ENCODE measurements around the gene CFAP74. TPM values are rescaled to one million over a fixed set of nuclear protein-coding genes. Genes with fewer than 3 reads are reported as not detected.
A peak's percentile ranks its signal among the peaks of the same experiment; 100 is the strongest.

Gene CFAP74
- total RNA-seq, 1 experiment from 2014 or later, result not detected

DNA sequence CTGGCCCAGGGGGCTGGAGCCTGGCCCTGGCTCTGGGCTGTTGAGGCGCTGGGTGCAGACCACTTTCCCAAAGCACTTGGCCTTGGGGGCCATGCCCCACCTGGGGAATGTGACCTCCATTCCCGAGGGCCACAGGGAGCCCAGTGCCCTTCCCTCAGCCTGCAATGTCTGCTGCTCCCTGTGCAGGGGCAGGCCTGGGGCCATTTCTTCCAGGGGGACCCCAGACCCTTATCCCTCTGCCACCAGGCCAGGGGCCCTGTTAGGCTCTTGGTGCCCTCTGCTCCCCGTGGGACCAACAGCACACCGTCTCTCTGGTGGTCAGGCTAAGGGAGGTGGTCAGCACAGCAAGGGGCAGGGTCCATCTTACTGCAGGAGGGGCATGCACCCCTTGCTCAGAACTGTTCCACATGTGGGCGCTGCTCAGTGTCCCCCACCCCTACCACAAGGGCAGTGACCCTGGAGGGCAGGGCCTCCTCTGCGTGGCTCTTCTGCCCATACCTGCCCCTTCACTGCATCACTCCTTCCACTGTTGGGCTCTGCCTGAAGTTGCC, 83.5 kb downstream of the CFAP74 start:
- Mint-ChIP-seq H3K4me3 (ENCODE audit: low read depth, unreplicated experiment) (peak overlapping the region; percentile 67), H3K27ac (ENCODE audit: unreplicated experiment) (no peak overlapping the region), H3K4me1 (ENCODE audit: low read depth, unreplicated experiment) (no peaks in the 10 kb centered on the region), H3K9me3 (ENCODE audit: low read depth, unreplicated experiment) (no peaks in the 10 kb centered on the region), H3K36me3 (ENCODE audit: insufficient read depth, unreplicated experiment) (peaks cover 14% of the 10 kb centered on the region), H3K27me3 (ENCODE audit: unreplicated experiment) (peaks cover 12% of the 10 kb centered on the region)
- CTCF ChIA-PET, result no interaction called here
- intact Hi-C loops (cut with micrococcal nuclease; ENCODE audit: unreplicated experiment), result no loop called here
- no TSS peak for BruUV-seq (replicated peaks)
- no peak for DNase-seq
- TF ChIP-seq, protein P1, sequence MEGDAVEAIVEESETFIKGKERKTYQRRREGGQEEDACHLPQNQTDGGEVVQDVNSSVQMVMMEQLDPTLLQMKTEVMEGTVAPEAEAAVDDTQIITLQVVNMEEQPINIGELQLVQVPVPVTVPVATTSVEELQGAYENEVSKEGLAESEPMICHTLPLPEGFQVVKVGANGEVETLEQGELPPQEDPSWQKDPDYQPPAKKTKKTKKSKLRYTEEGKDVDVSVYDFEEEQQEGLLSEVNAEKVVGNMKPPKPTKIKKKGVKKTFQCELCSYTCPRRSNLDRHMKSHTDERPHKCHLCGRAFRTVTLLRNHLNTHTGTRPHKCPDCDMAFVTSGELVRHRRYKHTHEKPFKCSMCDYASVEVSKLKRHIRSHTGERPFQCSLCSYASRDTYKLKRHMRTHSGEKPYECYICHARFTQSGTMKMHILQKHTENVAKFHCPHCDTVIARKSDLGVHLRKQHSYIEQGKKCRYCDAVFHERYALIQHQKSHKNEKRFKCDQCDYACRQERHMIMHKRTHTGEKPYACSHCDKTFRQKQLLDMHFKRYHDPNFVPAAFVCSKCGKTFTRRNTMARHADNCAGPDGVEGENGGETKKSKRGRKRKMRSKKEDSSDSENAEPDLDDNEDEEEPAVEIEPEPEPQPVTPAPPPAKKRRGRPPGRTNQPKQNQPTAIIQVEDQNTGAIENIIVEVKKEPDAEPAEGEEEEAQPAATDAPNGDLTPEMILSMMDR (IDR thresholded peaks at IDR 0.05; ENCODE audit: unreplicated experiment), result no peak

DNA sequence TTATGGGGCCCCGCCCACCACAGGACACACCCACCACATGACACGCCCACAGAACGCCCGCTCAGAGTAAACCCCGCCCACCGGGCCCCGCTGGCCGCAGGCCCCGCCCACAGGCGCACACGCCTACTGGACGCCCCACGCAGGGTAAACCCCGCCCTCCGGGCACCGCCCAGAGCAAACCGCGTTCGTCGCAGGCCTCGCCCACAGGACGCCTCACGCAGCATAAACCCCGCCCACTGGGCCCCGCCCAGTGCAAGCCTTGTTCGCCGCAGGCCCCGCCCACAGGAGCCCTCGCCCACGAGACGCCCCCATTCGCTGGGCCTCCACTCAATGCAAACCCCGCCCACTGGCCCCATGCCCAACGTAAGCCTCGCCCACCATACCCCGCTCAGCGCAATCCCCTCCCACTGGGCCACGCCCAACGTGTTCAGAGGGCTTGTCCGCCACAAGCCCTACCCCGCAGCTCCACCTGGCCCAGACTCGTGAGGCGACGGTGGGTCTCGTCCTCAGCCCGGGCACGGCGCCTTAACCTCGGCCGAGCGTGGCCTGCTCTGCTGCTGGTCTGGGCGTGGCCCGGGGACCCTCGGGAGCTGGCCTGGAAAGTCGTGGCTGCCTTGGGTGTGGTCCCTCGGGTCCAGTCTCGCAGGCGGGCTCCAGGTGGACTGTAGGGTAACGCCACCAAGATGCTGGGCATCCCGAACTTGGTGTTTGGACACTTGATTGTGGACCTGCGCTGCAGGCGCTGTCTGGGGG, 84.1 kb downstream of the CFAP74 start:
- H3K27me3 Mint-ChIP-seq (ENCODE audit: unreplicated experiment), result peaks cover 5% of the 10 kb centered on the region

DNA sequence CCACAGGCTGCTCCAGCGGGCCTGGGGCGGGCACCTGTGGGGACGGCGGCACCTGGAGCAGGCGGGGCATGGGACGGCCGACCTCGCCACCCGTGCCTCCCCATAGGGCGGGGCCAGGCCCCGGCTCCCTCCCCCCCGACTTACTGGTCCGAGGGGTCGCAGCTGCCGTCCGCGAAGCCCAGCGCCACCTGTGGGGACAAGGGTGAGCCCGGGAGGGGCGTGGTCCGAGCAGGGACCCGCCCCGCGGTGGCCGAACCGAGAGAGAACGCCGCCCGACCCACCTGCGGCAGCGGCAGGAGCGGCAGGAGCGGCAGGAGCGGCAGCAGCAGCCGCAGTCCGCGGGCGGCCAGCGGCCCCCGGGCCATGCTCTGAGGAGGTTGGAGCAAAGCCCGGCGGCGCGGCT, 84.7 kb downstream of the CFAP74 start, which contains the start of gene TMEM52:
Gene TMEM52 (minus strand): TSS at position 379 of the 403 bp plus-strand sequence. CDS start 14 bp downstream, at position 365.
- Mint-ChIP-seq H3K27ac (ENCODE audit: unreplicated experiment) (no peak within 1 kb of the TSS), H3K27me3 (ENCODE audit: unreplicated experiment) (peaks cover 4% of the 10 kb centered on the region), H3K9me3 (ENCODE audit: low read depth, unreplicated experiment) (no peaks in the 10 kb centered on the region), H3K4me3 (ENCODE audit: low read depth, unreplicated experiment) (peak within 1 kb of the TSS; percentile 67), H3K4me1 (ENCODE audit: low read depth, unreplicated experiment) (no peaks in the 10 kb centered on the region), H3K36me3 (ENCODE audit: insufficient read depth, unreplicated experiment) (peaks cover 14% of the 10 kb centered on the region)
- no peak for DNase-seq
- intact Hi-C loops (cut with micrococcal nuclease; ENCODE audit: unreplicated experiment), result no loop called here
- BruUV-seq (replicated peaks), result no TSS peak
- CTCF ChIA-PET, result no interaction called here
- TF ChIP-seq, protein P1 (IDR thresholded peaks at IDR 0.05; ENCODE audit: unreplicated experiment), result no peak

More for the DNA sequence above, 84.1 kb downstream of the CFAP74 start:
- TF ChIP-seq, protein P1 (IDR thresholded peaks at IDR 0.05; ENCODE audit: unreplicated experiment), result no peak
- CTCF ChIA-PET, result no interaction called here
- peaks cover 14% of the 10 kb centered on the region for H3K36me3 Mint-ChIP-seq (ENCODE audit: insufficient read depth, unreplicated experiment)
- H3K9me3 Mint-ChIP-seq (ENCODE audit: low read depth, unreplicated experiment), result no peaks in the 10 kb centered on the region
- no peak overlapping the region for H3K27ac Mint-ChIP-seq (ENCODE audit: unreplicated experiment)
- peak; percentile 99 for DNase-seq
- no TSS peak for BruUV-seq (replicated peaks)
- no peaks in the 10 kb centered on the region for H3K4me1 Mint-ChIP-seq (ENCODE audit: low read depth, unreplicated experiment)
- peak overlapping the region; percentile 67 for H3K4me3 Mint-ChIP-seq (ENCODE audit: low read depth, unreplicated experiment)
- intact Hi-C loops (cut with micrococcal nuclease; ENCODE audit: unreplicated experiment), result no loop called here

DNA sequence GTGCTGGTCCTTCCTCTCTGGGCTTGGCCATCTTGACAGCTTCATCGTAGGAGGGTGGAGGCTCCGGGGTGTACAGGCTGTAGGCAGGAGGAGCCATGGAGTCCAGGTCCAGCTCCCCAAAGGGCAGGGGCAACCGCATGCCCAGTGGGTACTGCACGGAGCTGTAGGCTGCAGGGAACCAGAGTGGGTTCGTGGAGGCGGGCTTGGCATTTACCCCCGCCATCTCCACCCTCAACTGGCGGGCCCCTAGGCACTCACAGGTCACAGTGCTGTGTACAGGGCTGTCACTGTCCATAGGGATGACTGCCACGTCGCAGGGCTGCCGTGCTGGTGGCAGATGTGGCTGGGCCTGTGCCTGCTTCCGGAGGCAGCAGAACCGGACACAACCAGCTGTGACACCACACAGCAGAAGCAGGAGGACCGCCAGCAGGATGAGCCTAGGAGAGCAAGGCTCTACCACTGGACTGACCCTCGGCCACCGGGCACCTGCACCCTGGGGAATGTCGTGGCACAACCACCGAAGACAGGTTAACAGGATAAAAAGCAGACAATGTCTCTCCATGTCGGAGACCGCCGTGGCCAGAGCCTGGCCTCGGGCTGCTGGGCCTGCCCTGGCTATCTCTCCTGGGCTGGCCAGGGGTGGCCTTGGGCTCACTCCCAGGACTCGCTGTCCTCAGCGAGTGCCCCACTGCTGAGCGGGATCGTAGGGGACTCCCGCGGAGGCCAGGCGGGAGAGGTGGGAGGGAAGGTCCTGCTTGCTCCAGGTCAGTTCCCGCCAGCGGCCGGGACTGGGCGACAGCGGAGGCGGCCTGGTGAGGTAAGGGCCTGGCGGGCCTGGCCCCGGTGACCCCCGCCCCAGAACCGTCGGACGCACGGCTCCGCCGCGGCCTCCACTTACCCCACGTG, 85.3 kb downstream of the CFAP74 start:
- Mint-ChIP-seq H3K27ac (ENCODE audit: unreplicated experiment) (no peak overlapping the region), H3K36me3 (ENCODE audit: insufficient read depth, unreplicated experiment) (peaks cover 14% of the 10 kb centered on the region), H3K4me1 (ENCODE audit: low read depth, unreplicated experiment) (no peaks in the 10 kb centered on the region), H3K4me3 (ENCODE audit: low read depth, unreplicated experiment) (peak overlapping the region; percentile 67), H3K9me3 (ENCODE audit: low read depth, unreplicated experiment) (no peaks in the 10 kb centered on the region), H3K27me3 (ENCODE audit: unreplicated experiment) (peaks cover 11% of the 10 kb centered on the region)
- intact Hi-C loops (cut with micrococcal nuclease; ENCODE audit: unreplicated experiment), result no loop called here
- no TSS peak for BruUV-seq (replicated peaks)
- CTCF ChIA-PET, result no interaction called here
- DNase-seq, result no peak
- TF ChIP-seq, protein P1 (IDR thresholded peaks at IDR 0.05; ENCODE audit: unreplicated experiment), result no peak

All from Calu3 (cell line).